ENCODE data around the gene FHIT.
"Not testable (repeated sequence)": the region's sequence is repeated elsewhere in the genome, so short reads cannot be mapped to it uniquely, and the experiment has no call there.

FHIT gene

GRCh38 chr3:60557122-60557521, 694.1 kb downstream of the FHIT start:
- DNase-seq (ENCODE audit: low spot score) = no peak

DNA sequence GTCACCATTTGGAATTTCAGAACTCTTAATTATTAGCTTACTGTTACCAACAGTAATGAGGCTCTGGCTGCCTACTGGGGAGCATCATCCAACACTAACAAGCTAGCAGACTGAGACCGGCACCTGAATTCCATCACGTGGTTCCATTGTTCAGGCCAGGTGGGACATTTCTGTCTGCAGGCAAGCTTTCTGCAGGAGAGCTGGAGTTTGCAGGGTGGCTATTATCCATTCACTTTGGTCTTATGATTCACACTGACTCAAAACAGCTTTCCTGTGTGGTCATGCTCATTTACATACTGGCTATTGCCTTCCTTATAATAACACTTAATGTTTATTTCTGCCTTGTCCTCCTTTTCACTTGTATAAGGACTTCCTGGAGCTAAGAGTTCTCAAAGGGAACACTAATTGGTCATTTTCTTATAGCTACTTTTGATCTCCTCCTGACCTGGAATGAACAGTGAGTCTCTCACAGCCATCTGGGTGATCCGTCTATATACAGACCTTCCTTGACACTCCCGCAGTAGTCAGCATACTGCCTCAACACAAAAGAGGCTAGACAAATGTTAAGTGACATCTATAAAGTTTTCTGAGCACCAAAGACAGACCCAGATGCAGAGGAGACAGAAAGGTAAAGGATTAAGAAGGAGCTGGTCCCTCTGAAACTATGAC, 695.4 kb downstream of the FHIT start:
- DNase-seq (ENCODE audit: low spot score) = peak; percentile 4

DNA sequence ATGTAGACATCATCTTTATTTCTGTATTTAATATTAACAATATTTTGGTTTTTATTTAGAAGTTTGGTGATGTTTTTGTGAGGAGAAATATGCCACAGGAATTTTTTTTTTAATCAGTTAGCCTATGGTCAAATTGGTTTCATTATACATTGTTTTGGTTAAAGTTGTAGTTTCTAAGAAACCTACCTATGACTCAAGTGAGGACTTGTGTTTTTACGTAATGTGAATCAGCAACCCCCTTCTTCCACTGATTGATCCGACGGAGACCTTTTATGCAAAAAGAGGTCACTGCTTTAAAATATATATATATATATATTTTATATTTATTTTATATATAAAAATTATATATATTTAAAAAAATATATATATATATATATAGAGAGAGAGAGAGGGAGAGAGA, 698.1 kb downstream of the FHIT start:
- no peak for DNase-seq (ENCODE audit: low spot score)

DNA sequence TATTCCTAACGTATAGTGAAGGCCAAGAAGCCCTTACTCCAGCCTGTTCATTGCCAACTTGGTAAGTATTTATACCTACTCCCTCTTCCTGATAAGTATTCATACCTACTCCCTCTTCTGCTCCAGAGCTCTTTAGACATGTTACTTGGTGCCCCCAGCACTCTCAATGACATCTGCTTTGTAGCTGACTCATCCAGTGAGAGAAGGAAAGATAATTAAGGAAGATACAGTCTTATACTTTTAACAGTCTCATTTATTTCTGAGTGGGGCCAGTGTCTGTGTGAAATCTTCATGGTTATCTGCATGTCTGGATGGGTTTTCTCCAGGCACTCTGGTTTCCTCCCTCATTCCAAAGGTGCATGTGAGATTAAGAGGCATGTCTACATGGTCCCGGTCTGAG, 698.7 kb downstream of the FHIT start:
- DNase-seq (ENCODE audit: low spot score) = no peak

DNA sequence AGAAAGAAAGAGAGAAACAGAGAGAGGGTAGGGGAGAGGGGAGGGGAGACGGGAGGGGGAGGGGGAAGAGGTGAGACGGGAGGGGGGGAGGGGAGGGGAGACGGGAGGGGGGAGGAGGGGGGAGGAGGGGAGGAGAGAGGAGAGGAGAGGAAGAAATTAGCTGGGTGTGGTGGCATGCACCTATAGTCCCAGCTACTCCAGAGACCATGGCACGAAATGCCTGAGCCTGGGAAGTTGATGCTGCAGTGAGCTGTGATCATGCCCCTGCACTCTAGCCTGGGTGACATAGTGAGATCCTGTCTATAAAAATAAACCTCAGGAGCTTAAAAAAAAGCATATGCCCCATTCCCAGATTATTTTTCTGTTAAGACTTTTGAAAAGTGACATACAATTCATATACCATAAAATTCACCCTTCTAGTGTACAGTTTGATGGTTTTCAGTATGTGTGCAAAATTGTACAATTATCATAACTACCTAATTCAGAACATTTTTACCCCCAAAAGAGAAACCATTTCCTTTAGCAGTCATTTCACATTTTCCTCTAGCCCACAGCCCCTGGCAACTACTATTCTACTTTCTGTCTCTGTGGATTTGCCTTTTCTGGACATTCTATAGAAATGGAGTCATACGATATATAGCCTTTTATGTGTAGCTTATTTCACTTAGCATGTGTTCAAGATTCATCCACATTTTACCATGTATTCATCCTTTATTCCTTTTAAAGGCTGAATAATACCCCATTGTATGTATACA, 699.6 kb downstream of the FHIT start:
- no peak for DNase-seq (ENCODE audit: low spot score)

- no peak for DNase-seq (ENCODE audit: low spot score)
These were observed 701.4 kb downstream of the FHIT start for GRCh38 chr3:60549863-60550262.

DNA sequence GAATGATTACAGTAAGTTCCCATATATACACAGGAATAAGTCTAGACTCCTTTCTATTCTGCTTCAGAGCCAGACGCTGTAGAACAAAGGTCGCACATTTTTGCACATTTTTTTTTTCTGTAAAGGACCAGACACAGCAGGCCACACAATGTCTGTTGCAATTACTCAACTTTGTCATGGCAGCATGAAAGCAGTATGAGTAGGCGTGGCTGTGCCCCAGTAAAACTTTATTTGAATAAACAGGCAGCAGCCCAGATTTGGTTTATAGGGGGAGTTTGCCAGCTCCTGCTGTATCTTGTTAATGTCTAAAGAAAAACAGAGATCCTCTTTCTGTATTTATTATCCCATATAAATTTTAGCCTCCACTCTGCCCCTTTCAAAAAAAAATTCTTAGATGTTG, 708.3 kb downstream of the FHIT start:
- no peak for DNase-seq (ENCODE audit: low spot score)

GRCh38 chr3:60539394-60539793, 711.9 kb downstream of the FHIT start:
- not testable (repeated sequence) for DNase-seq (ENCODE audit: low spot score)

- no peak for DNase-seq (ENCODE audit: low spot score)
These were observed 714.8 kb downstream of the FHIT start for GRCh38 chr3:60536420-60536819.

DNA sequence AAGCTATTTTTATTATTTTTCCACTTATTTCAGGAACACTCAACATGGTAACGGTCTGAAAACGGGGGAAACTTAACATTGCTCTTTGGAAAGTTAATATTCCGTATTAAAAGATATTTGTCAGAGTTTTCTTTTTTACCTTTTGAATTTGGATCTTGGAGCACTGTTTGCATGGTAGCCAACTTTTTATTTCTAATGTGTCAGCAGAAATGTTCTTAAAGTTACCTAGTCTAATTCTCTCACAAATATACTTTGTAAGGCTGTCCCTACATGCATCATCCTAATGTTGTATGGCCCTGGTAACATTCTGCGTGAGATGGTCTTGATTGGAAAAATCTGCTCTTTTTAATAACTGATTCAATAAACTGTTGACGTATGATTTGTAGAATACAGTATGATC, 719.5 kb downstream of the FHIT start:
- DNase-seq (ENCODE audit: low spot score) = no peak

- no peak for DNase-seq (ENCODE audit: low spot score)
These were observed 722.6 kb downstream of the FHIT start for GRCh38 chr3:60528651-60529050.

GRCh38 chr3:60523536-60523935, 727.7 kb downstream of the FHIT start:
- DNase-seq (ENCODE audit: low spot score) = no peak

DNA sequence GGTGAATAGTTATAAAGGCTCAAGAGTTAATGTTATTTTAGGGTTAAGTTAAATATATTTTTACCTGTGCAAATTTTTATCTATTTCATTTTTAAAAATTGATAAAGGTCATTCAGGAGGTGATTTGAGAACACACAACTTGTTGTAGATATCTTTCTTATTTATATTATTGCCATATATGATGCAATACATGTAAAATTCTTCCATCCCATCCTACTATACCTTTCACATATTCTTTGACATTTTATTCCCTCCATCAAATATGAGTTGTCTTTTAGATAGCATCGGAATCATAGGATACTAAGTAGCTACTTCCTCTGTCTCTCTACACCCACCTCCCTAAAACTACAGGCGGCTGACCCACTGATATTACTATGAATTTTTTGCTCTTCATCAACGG, 734.1 kb downstream of the FHIT start:
- DNase-seq (ENCODE audit: low spot score) = no peak

GRCh38 chr3:60514866-60515265, 736.4 kb downstream of the FHIT start:
- no peak for DNase-seq (ENCODE audit: low spot score)

- DNase-seq (ENCODE audit: low spot score) = no peak
These were observed 737.1 kb downstream of the FHIT start for GRCh38 chr3:60514085-60514649.

- DNase-seq (ENCODE audit: low spot score) = no peak
These were observed 738.0 kb downstream of the FHIT start for GRCh38 chr3:60513241-60513640.

DNA sequence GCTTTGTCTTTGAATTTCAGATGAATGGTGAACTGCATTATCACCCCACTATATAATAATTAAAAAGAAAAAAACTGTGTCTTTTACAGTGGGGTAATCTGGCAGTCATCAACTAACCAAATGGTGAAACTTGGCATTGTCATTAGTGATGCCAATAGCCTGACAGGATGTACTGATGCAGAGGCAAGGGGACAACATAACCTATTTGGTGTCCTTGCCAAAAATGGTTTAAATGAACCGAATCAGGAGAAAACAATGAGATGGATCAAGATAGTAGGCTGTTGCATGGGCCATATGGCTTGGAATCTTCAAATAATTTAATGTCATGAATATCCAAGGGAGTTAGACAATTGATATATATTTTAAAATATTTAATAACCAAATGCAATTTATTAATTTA, 738.7 kb downstream of the FHIT start:
- DNase-seq (ENCODE audit: low spot score) = no peak

- no peak for DNase-seq (ENCODE audit: low spot score)
These were observed 741.8 kb downstream of the FHIT start for GRCh38 chr3:60509471-60509870.

DNA sequence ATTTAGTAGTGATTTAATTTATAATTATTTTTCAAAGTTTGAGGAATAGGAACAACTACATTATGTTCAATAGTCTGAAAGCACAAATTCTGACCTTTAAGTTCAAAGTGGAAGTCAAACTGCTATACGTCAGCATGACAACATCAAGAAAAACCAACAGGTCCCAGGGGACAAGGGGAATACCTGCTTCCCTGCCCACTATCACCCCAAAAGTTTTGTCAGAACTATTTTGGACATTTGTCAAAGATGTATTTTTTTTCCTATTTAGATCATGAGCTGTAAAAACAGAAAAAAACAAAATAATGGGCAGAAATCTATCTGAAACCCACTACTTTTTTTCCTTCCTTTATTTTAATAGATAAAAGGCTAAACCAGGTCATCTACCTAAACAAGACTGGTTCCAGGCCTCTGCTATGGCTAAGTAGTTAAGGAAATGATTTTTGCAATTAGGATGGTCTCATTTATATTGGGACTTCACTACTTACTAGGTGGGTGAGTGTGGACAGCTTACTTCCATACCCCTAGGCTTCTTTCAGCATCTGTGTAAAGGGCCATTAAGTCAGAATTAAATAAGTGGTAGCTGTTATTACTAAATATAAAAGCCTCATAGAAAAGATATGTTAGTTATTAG, 746.3 kb downstream of the FHIT start:
- no peak for DNase-seq (ENCODE audit: low spot score)

- DNase-seq (ENCODE audit: low spot score) = no peak
These were observed 749.9 kb downstream of the FHIT start for GRCh38 chr3:60501314-60501713.

- DNase-seq (ENCODE audit: low spot score) = no peak
These were observed 753.4 kb downstream of the FHIT start for GRCh38 chr3:60497902-60498301.

DNA sequence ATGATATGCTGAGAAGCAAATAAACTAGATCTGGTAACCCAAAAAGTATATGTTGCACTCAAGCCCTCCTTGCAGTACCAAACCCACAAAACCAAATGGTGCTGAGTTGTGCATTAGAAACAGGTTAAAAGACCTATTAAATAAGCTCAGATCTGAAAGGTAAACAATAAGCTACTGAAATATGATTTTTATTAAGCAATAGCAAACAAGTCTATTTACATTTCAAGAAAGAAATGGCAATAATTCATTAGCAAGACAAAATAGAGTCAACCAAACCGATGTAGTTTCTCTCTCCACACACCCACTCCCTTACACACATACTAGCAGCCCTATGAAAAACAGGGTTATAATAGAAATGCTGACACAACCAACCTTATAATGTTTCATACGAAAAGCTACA, 760.3 kb downstream of the FHIT start:
- DNase-seq (ENCODE audit: low spot score) = no peak

GRCh38 chr3:60475096-60475495, 776.2 kb downstream of the FHIT start:
- no peak for DNase-seq (ENCODE audit: low spot score)

All from germinal center (tissue), 1 donor.